HepG2 (cell line): ENCODE measurements around the gene HAUS7. TPM values are rescaled to one million over a fixed set of nuclear protein-coding genes. Genes with fewer than 3 reads are reported as not detected.

Experiments
- ATAC-seq: fragments of 200-7000 bp; cut with Tn5 transposase; 3 replicates; pipeline ENCODE4 v1.9.1; 2020; ENCODE audit warnings: mild to moderate bottlenecking, moderate library complexity
- BruUV-seq: library from RNA; stranded (reverse); fragments of 400-500 nt; replicated peaks from 2 replicates; lab custom pipeline; 2021; lab: Mats Ljungman, UMichigan
- CTCF ChIA-PET: fragments of 300-600 bp; formaldehyde crosslinking; extraction: SDS; loops from one replicate; lab custom pipeline; 2021; ENCODE audit warnings: low total read pairs, inconsistent platforms, low intra/inter-chr PET ratio; lab: Yijun Ruan, JAX
- POLR2A ChIA-PET: fragments of 350-600 bp; sonication (Branson Sonifier 250); formaldehyde crosslinking; loops from one replicate; lab custom pipeline; 2020; ENCODE audit warnings: antibody characterized with exemption, inconsistent platforms; lab: Yijun Ruan, JAX
- DNase-seq: peaks from one replicate; pipeline ENCODE4 v3.0.0-alpha.2; 2015; ENCODE audit warnings: low spot score
- FAIRE-seq: peaks from 3 replicates; lab custom pipeline; 2011; peaks lifted over from hg19 to GRCh38; lab: Jason Lieb, UNC
- H2AFZ ChIP-seq: one replicate; pipeline ENCODE4 v1.6.1; 2011; ENCODE audit warnings: low read length, inconsistent platforms
- H3K27ac ChIP-seq: fragments of 300-600 bp; 3 replicates; pipeline ENCODE4 v1.8.0; 2011; ENCODE audit warnings: mixed run types, mild to moderate bottlenecking, mixed read lengths, low read length, inconsistent platforms; ENCODE audit not compliant: insufficient read depth; ENCODE audit errors: extremely low read length
- H3K27me3 ChIP-seq, 2 experiments: fragments of 200-600 bp in 1 of 2; 2 replicates in 1 of 2; 3 replicates in 1 of 2; pipeline versions ENCODE4 v1.6.0 to v1.8.0; 2011; ENCODE audit warnings: low read length in 2 of 2, mild to moderate bottlenecking in 2 of 2, moderate library complexity in 2 of 2, inconsistent platforms in 1 of 2; ENCODE audit not compliant: insufficient read depth in 2 of 2, control insufficient read depth in 1 of 2
- H3K36me3 ChIP-seq, 2 experiments: fragments of 200-600 bp in 1 of 2; replicated peaks in 1 of 2; 2 replicates in 1 of 2; 3 replicates in 1 of 2; pipeline versions ENCODE4 v1.5.1 to v1.8.0; 2011; ENCODE audit warnings: low read length in 2 of 2, inconsistent platforms in 1 of 2; ENCODE audit not compliant: insufficient read depth in 2 of 2, control insufficient read depth in 1 of 2
- H3K4me1 ChIP-seq: 2 replicates; pipeline ENCODE4 v1.5.1; 2012; ENCODE audit warnings: low read length, inconsistent platforms; ENCODE audit not compliant: insufficient read depth
- H3K4me2 ChIP-seq: 2 replicates; pipeline ENCODE4 v1.6.0; 2011; ENCODE audit warnings: low read depth, low read length, inconsistent platforms
- H3K4me3 ChIP-seq, 3 experiments: fragments of 200-600 bp in 1 of 3; sonication (generic), shearing (Covaris generic) in 1 of 3; replicated peaks in 1 of 3; 2 replicates each; pipeline ENCODE4 v1.5.1; 2011 to 2016; ENCODE audit warnings: low read length in 3 of 3, inconsistent platforms in 2 of 3, low read depth in 2 of 3, mild to moderate bottlenecking in 2 of 3, control low read depth in 1 of 3, mixed read lengths in 1 of 3; ENCODE audit not compliant: insufficient read depth in 1 of 3
- H3K79me2 ChIP-seq: one replicate; pipeline ENCODE4 v1.6.1; 2011; ENCODE audit warnings: low read length, inconsistent platforms; ENCODE audit not compliant: insufficient read depth
- H3K9ac ChIP-seq: 2 replicates; pipeline ENCODE4 v1.6.0; 2011; ENCODE audit warnings: mild to moderate bottlenecking, low read depth, low read length, inconsistent platforms; ENCODE audit not compliant: insufficient read depth
- H3K9me3 ChIP-seq: 2 replicates; pipeline ENCODE4 v1.5.1; 2012; ENCODE audit warnings: mild to moderate bottlenecking, low read length
- H4K20me1 ChIP-seq: 2 replicates; pipeline ENCODE4 v1.6.0; 2011; ENCODE audit warnings: inconsistent platforms, mild to moderate bottlenecking, low read length, moderate library complexity; ENCODE audit not compliant: insufficient read depth
- GMEB1 ChIP-seq: sonication (generic); formaldehyde crosslinking; IDR thresholded peaks from 2 replicates; pipeline ENCODE4 v1.5.1; 2020; ENCODE audit warnings: missing genetic modification reagents, mild to moderate bottlenecking, borderline replicate concordance
- HMGA1 ChIP-seq: sonication (generic); formaldehyde crosslinking; conservative IDR thresholded peaks from 2 replicates; pipeline ENCODE4 v1.4.0; 2020; ENCODE audit warnings: missing genetic modification reagents
- PRMT3 ChIP-seq: sonication (generic); formaldehyde crosslinking; IDR thresholded peaks from 2 replicates; pipeline ENCODE4 v1.8.1; 2022; ENCODE audit warnings: low read depth, mild to moderate bottlenecking, moderate library complexity, missing genetic modification reagents, borderline replicate concordance
- RNF2 ChIP-seq: fragments of 450-650 bp; conservative IDR thresholded peaks from 2 replicates; pipeline ENCODE4 v1.6.1; 2016; ENCODE audit warnings: low read depth
- SMARCE1 ChIP-seq: fragments of 450-650 bp; IDR thresholded peaks from 2 replicates; pipeline ENCODE4 v1.6.1; 2017; ENCODE audit warnings: borderline replicate concordance
- ZNF34 ChIP-seq: sonication (generic); formaldehyde crosslinking; IDR thresholded peaks from 2 replicates; pipeline ENCODE4 v1.4.0; 2020; ENCODE audit warnings: mild to moderate bottlenecking, missing genetic modification reagents, borderline replicate concordance
- WGBS: methylation state at CpG from one replicate; pipeline ENCODE4 v1.1.6; 2017; ENCODE audit warnings: low lambda C conversion rate; 5-methylcytosine and 5-hydroxymethylcytosine counted together
- in situ Hi-C: cut with HindIII; loops from 2 replicates; pipeline ENCODE4 v1.10.0; 2017; ENCODE audit warnings: low pct_unique_long_range_greater_than_20kb; ENCODE audit not compliant: extremely low pct_ligation_motif_present
- intact Hi-C: fragments of 100-400 bp; cut with micrococcal nuclease; formaldehyde crosslinking; loops from one replicate; pipeline ENCODE4 v1.10.0; 2022; ENCODE audit not compliant: unreplicated experiment
- polyA plus RNA-seq, 8 experiments: library from polyadenylated mRNA; depleted of rRNA in 3 of 8; stranded (reverse) in 7 of 8; unstranded in 1 of 8; fragments of >200 nt; fragmentation: Illumina TruSeq in 4 of 8; extraction: Trizol in 4 of 8; gene quantifications; 2 replicates each; pipeline versions ENCODE4 v1.2.1 to v1.2.3, GENCODE V29; 2011 to 2016; ENCODE audit warnings: low read depth in 4 of 8, missing spikeins in 1 of 8, mixed read lengths in 1 of 8; ENCODE audit not compliant: insufficient read depth in 1 of 8
- total RNA-seq, 5 experiments: library from RNA; depleted of rRNA; stranded (reverse); fragments of >200 nt; fragmentation: Illumina TruSeq; extraction: Trizol; gene quantifications; 2 replicates each; pipeline ENCODE4 v1.2.3, GENCODE V29; 2016; ENCODE audit warnings: low read depth in 1 of 5
- TF ChIP-seq, protein P1 (sequence below): sonication (generic); formaldehyde crosslinking; IDR thresholded peaks from 2 replicates; pipeline ENCODE4 v1.9.0; 2021; ENCODE audit warnings: missing genetic modification reagents, borderline replicate concordance
- TF ChIP-seq, protein P2 (sequence below): IDR thresholded peaks from 2 replicates; pipeline ENCODE4 v1.6.1; 2016; ENCODE audit warnings: mild to moderate bottlenecking

Gene HAUS7
- total and polyA plus RNA-seq, 2 of the 13 experiments (the other 11 are each of a cell fraction or from before 2014, with no cell fraction given), result 10.9 to 42.4 TPM

DNA sequence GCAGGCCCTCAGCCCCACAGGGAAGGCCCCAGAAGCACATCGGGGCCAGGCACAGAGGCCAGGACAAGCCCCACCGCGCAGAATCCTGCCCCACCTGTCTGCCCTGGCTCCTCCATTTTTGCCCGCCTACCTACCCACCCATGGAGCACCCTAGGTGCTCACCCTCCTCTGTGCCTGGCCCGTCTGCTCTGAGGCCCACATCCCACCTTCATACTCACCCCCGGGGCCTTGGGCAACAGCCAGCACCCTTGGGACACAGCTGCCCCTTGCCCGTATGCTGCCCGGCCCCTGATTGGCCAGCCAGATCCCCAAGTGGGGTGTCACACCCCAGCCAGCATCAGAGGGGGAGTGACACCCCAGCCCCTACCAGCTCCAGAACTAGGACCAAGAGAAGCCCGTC, 13.7 kb downstream of the HAUS7 start:
- WGBS, result 100% methylated on average over 1 of the region's 9 CpGs
- H3K9ac ChIP-seq, result no peak overlapping the region
- no peaks in the 10 kb centered on the region for H3K27me3 ChIP-seq
- no peak overlapping the region for H3K4me2 ChIP-seq
- in situ Hi-C loops, result loop anchor here (10.0 kb wide), 1 partner anchor 48 kb away; no protein-coding TSS in a partner anchor
- no peaks in the 10 kb centered on the region for H3K4me1 ChIP-seq
- no peaks in the 10 kb centered on the region for H3K79me2 ChIP-seq
- POLR2A ChIA-PET, result no interaction called here
- no peak overlapping the region for H3K4me3 ChIP-seq
- no peak overlapping the region for H2AFZ ChIP-seq
- no peak for ATAC-seq
- no peak for DNase-seq
- no peak overlapping the region for H3K27ac ChIP-seq
- FAIRE-seq, result no peak
- TF ChIP-seq, protein P1, sequence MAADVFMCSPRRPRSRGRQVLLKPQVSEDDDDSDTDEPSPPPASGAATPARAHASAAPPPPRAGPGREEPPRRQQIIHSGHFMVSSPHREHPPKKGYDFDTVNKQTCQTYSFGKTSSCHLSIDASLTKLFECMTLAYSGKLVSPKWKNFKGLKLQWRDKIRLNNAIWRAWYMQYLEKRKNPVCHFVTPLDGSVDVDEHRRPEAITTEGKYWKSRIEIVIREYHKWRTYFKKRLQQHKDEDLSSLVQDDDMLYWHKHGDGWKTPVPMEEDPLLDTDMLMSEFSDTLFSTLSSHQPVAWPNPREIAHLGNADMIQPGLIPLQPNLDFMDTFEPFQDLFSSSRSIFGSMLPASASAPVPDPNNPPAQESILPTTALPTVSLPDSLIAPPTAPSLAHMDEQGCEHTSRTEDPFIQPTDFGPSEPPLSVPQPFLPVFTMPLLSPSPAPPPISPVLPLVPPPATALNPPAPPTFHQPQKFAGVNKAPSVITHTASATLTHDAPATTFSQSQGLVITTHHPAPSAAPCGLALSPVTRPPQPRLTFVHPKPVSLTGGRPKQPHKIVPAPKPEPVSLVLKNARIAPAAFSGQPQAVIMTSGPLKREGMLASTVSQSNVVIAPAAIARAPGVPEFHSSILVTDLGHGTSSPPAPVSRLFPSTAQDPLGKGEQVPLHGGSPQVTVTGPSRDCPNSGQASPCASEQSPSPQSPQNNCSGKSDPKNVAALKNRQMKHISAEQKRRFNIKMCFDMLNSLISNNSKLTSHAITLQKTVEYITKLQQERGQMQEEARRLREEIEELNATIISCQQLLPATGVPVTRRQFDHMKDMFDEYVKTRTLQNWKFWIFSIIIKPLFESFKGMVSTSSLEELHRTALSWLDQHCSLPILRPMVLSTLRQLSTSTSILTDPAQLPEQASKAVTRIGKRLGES, result no peak
- TF ChIP-seq, protein P2, sequence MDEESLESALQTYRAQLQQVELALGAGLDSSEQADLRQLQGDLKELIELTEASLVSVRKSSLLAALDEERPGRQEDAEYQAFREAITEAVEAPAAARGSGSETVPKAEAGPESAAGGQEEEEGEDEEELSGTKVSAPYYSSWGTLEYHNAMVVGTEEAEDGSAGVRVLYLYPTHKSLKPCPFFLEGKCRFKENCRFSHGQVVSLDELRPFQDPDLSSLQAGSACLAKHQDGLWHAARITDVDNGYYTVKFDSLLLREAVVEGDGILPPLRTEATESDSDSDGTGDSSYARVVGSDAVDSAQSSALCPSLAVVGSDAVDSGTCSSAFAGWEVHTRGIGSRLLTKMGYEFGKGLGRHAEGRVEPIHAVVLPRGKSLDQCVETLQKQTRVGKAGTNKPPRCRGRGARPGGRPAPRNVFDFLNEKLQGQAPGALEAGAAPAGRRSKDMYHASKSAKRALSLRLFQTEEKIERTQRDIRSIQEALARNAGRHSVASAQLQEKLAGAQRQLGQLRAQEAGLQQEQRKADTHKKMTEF (CRISPR knock-in tag), result no peak
- no peak for TF ChIP-seq HMGA1 (CRISPR knock-in tag)
- TF ChIP-seq SMARCE1, result no peak
- no peak for TF ChIP-seq RNF2
- TF ChIP-seq ZNF34 (CRISPR knock-in tag), result no peak
- TF ChIP-seq GMEB1 (CRISPR knock-in tag), result no peak
- no peak for TF ChIP-seq PRMT3 (CRISPR knock-in tag)
- TF ChIP-seq, all 625 proteins: peak for 0
- intact Hi-C loops, result no loop called here
- CTCF ChIA-PET, result no interaction called here
- no peaks in the 10 kb centered on the region for H3K9me3 ChIP-seq
- H4K20me1 ChIP-seq, result no peaks in the 10 kb centered on the region
- BruUV-seq, result no TSS peak
- H3K36me3 ChIP-seq, result peaks cover 0 to 1% of the 10 kb centered on the region in 2 experiments; a peak in 1 of 5 replicates
